HG03045 (cell line): ENCODE results near the gene RSPH10B2.
"Not testable (repeated sequence)": the region's sequence is repeated elsewhere in the genome, so short reads cannot be mapped to it uniquely, and the experiment has no call there.

Experiments
- ATAC-seq: cut with Tn5 transposase; IDR thresholded peaks from one replicate; pipeline ENCODE4 v1.9.1; 2021; ENCODE audit warnings: mild to moderate bottlenecking, moderate library complexity; ENCODE audit not compliant: unreplicated experiment

RSPH10B2 gene

DNA sequence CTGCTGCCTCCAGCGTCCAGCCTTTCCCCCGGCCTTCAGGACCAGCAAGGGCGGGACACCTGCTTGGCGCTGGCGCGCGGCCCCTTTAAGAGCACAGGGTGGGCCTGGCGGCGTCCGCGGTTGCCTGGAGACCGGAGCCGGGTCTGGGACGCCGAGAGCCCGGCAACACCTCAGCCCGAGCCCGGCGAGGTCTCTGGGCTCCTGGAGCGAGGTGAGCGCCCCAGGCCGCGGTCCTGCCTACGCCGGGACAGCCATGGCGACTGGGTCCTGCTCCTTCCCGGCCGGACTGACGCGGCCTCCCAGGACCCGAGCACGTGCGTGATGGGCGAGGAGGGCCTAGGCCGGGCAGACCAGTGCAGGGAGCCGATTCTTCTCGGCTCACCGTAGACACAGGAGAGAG is at the start of gene RSPH10B2:
RSPH10B2 (plus strand) TSS at position 140 of the 400 bp plus-strand sequence. CDS start 3,575 bp downstream, outside the sequence.
- not testable (repeated sequence) for ATAC-seq

DNA sequence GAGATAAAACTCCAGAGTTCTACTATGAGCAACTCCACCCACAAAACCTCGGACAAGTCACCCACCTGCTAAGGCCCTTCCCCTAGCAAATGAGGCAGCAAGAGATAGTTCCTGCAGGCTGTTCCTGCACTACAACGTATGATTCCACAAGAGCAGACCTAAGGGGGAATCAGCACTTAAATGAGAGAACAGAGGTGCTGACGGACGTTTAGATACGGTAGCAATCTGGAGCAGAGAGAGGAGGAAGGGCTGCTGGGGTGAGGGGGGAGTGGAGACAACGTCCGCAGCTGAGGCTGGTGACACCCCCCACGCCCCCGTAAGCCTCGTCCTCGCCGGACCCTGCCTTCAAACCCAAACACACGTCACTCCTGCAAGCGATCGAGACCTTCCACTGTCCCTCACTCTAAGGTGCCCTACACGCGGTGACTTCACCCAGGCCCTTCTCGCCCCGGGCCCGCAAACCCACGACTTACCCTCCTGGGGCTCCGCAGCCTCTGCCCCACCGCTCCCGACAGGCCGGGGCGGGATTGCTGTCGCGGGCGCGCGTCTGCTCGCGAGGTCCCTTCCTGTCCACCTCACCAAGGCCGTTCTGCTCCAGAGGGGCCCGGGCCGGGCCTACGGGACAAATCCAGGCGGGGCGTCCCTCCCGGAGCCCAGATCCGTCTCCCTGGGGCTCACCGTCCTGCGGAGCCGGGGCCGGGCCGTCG is 47.8 kb upstream of the RSPH10B2 start:
- peak; percentile 34 for ATAC-seq

DNA sequence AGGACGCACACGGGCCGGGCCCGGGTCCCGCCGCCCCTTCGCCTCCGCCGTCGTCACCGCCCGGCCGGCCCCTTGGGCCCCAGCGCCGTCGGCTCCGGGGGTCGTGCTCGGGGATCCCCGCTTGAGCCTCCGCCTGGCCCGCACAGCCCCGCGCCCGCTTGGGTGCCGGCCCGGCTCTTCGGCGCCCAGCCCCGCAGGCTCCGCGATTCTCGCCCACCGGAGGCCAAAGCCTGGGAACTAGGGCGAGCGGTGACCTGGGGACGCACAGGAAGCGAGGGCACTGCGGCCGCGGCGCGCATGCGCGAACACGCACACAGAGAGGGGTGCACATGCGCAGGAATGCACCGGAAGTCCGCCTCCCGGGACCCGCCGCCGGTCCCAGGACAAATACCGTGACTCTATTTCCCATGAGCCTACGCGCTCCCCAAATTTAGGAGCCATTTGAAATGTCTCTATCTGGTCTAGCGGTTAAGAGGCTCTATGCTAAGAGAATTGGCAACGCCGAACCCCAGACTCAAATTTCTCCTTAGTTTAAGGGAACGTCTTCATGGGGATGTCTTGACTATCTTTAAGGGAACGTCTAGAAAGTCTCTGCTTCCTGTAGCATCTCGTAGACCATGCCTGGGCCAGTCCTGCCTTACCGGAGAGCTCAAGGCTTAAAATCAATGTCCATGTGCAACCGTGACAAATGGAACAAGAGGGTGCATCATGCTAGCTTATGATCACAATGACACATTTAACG is 47.1 kb upstream of the RSPH10B2 start, which contains the start of gene ZNF12:
ZNF12 (minus strand) TSS at position 282 of the 742 bp plus-strand sequence. CDS start 1,774 bp downstream, outside the sequence.
- peak; percentile 91 for ATAC-seq

DNA sequence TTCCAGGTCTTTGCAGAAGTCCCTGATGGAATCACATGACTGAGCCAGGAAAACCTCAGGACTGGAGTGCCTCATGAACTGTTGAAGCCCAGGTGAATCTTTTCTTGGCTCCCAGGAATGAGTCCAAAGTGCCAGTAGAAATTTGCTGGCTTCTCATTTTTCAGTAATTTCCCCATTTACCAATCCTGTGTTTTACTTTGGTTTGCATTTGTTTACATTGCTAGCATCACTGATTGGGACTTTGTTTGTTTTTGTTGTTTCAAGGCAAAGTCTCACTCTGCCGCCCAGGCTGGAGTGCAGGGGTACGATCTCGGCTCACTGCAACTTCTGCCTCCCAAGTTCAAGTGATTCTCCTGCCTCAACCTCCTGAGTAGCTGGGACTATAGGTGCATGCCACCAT is 45.6 kb upstream of the RSPH10B2 start:
- ATAC-seq, result no peak

DNA sequence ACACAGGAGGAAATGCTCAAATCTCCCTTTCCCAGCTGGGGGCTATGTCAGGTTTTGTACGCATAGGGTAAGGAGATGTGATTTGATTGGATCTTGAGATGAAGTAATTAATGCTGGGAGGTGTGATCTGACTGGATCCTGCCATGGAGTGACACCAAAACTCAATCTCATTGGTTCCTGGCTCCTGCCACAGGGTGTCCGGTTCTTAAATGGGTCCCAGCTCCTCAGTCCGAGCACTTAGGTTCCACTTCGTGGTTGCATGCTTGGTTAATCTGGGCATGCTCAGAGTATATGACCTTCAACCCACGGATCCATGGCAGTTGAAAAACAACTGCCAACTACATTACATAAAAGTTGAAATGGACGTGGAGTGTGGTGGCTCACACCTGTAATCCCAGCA is 44.1 kb upstream of the RSPH10B2 start:
- ATAC-seq, result no peak

GRCh38 chr7:6714360-6714759 is 39.5 kb upstream of the RSPH10B2 start:
- no peak for ATAC-seq

- not testable (repeated sequence) for ATAC-seq
Observed at GRCh38 chr7:6715898-6716297, 38.0 kb upstream of the RSPH10B2 start.

DNA sequence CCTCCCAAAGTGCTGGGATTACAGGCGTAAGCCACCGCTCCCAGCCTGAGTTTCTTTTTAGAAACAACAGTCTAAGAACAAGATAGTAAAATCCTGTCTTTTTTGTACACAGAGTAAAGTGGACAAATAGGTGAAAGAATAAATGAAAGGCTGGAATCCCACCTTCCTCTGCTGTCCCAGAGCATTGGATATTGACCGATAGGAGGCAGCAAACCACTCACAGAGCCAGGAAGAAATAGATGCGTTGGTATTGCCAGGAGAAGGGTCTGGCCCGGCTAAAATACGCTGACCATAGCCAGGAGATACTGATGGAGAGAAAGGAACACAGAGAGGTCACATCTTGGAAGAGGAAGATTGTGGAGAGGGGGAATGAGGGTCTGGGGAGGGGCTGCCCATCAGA is 35.8 kb upstream of the RSPH10B2 start:
- ATAC-seq, result no peak

GRCh38 chr7:6724351-6724750 is 29.6 kb upstream of the RSPH10B2 start:
- ATAC-seq, result not testable (repeated sequence)

- ATAC-seq, result peak; percentile 49
Observed at GRCh38 chr7:6725003-6725402, 28.9 kb upstream of the RSPH10B2 start.

DNA sequence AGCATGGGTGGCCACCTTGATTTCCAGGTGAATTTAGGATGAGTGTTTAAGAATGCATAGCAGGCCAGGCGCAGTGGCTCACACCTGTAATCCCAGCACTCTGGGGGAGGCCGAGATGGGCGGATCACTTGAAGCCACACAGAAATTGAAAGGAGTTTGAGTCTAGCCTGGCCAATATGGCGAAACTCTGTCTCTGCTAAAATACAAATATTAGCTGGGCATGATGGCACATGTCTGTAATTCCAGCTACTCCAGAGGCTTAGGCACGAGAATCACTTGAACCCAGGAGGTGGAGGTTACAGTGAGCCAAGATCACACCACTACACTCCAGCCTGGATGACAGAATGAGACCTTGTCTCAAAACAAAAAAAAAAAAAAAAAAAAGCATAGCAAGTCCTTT is 27.6 kb upstream of the RSPH10B2 start:
- ATAC-seq, result not testable (repeated sequence)

DNA sequence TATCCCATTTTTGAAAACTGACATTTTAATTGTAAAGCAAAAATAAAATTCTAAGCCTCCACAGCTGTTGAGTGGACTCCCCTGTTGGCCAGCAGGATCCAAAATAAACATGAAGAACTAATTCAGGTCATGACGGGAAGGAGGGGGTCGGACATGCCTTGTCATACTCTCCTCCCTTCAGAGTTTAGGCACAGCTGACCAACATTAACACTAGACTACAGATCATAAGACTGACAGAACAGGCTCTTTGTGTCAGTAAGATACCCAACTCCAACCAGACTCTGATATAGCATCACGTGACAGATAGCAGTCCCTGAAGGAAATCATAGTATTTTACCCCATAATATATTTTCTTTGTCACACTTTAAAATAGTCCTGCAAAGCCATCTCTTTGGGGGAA is 26.2 kb upstream of the RSPH10B2 start:
- no peak for ATAC-seq

GRCh38 chr7:6728893-6729491 is 24.9 kb upstream of the RSPH10B2 start:
- not testable (repeated sequence) for ATAC-seq

- peak; percentile 97 for ATAC-seq
Observed at GRCh38 chr7:6729492-6730342, 24.2 kb upstream of the RSPH10B2 start.

- no peak for ATAC-seq
Observed at GRCh38 chr7:6730343-6730633, 23.6 kb upstream of the RSPH10B2 start.

- not testable (repeated sequence) for ATAC-seq
Observed at GRCh38 chr7:6738415-6738814, 15.5 kb upstream of the RSPH10B2 start.

- ATAC-seq, result not testable (repeated sequence)
Observed at GRCh38 chr7:6744410-6745100, 9.3 kb upstream of the RSPH10B2 start.

GRCh38 chr7:6749335-6749734 is 4.6 kb upstream of the RSPH10B2 start:
- not testable (repeated sequence) for ATAC-seq

DNA sequence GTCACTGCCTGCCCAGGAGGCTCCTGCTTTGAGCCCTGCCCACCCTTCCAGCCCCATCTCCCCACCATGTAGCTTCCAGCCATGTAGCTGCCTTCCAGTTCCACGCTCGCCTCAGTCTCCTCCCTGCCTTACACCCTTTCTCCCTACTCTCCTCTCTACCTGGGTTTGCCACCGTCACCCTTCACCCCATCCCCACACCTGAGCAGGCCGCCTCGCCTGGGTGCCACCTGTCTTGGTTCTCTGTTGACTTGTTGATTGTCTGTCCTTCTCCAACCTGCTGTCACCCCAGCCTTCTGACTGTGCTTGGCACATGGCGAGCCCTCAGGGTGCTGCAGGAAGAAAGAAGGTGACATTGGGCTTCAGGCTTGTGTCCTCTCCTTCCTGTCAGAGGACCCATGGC is 3.7 kb upstream of the RSPH10B2 start:
- not testable (repeated sequence) for ATAC-seq

DNA sequence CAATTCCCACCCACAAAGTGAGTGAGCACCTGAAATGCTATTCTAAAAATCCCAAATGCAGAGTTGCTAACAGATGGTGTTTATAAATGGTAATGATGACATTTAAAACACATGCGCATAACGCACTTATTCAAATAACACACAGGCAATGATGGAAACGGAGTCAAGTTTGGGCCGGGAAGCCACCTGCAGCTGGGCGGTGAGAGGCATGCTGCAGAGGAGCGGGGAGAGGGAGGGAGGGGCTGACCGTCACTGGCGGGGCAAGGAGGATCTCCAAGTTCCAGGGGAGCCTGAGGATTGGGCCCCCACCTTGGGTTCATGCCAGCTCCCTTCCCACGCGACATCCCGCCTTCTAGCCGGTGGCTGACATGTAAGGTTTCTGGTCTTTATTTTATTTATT is 7.3 kb downstream of the RSPH10B2 start:
- ATAC-seq, result not testable (repeated sequence)
